GM21619 (cell line): ENCODE measurements around the gene S1PR3.

Experiments used
- ATAC-seq: cut with Tn5 transposase; IDR thresholded peaks from one replicate; pipeline ENCODE4 v1.9.1; 2021; ENCODE audit not compliant: unreplicated experiment

S1PR3 gene

DNA sequence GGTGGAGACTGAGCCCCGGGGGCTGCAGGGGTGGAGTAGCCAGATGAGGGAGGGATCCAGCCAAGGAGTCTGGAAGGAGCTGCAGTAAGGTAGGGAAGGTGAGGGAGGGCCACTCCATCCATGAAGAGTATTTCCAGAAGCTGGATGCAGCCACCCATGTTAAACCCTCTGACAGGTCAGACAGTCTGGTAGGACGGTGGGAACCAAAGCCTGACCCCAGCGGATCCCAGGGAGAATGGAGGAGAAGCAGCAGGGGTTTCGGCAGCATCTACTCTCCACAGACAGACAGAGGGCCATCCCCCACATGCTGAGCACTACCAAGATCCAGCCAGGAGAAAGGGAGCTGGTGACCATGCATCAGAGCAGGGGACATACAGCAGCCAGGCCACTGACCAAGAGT, 22.5 kb upstream of the S1PR3 start:
- ATAC-seq = no peak

GRCh38 chr9:88969646-88970373, 21.5 kb upstream of the S1PR3 start:
- ATAC-seq = no peak

- no peak for ATAC-seq
These were observed 19.9 kb upstream of the S1PR3 start for GRCh38 chr9:88971131-88971960.

DNA sequence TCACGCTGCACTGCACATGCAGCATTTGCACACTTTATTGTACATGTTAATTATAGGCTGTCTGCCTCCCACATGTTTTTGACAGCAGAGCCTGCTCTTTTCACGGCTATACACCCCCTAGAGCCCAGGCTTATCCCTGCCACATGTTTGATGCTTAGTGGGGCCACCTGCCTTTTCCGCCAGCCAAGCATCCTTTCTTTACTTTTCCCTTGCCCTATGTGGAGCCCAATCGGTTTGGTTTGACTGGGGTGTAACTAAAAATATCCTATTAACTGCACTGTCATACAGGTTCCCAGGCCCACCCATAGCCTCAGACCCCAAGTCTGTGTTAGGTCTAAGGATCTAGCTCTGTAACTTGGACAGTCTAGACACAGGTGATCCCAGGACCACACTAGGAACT, 18.9 kb upstream of the S1PR3 start:
- ATAC-seq = no peak

- ATAC-seq = no peak
These were observed 17.8 kb upstream of the S1PR3 start for GRCh38 chr9:88973281-88974045.

DNA sequence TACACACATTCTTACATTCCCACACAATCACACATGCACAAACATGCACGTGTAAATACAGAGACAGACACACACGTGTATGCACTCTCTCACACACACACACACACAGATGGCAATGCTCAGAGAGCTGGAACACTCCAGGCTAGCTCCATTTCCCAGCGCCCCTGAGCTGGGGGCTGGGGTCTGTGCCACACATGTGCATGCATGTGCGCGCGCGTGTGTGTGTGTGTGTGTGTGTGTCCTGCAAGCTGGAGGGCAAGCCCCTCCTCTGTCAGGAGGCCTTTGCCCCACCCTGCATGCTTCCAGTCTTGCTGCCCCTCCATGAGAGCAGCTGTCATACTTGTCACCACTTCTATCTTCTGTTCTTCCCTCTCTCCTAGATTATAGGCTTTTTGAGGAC, 16.6 kb upstream of the S1PR3 start:
- ATAC-seq = no peak

DNA sequence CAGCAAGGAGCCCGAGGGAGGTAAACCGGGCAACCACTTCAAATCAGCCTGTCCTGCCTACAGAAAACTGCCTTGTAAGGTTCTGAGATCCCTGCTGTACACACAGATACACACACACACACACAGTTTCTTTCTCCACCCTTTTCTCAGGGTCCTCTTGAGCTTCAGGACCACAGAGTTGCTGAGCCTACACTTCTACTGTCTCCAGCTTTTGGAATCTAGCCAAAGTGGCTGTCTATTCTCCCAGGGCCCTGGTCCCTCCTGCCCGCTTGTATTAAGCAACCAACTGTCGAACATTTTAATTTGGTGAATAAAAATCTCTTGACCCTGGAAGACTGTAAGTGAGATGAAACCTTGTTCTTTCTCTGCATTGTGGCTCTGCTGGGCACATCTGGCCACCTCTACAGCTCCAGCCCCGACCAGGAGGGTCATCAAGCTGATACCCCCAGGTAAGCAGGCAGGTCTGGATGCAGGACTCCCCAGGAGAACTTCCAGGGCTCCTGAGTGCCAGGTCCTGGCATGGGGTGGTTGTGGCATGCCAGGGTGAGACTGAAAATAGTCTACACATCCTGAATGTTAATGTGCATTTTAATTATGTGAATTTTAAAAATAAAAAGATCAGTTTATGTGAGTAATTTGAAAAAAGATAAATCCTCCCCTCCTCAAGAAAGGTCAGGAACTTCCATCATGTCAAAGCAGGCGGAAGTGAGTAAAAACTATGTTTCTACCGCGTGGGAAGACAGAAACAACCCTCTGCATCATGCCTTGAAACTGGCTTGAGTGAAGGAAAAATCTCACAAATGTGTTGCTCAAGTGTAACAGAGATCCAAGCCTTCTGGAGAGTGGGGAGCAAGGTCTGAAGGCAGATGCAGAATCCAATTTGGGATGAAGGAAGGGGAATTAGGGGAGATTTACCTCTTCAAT, 15.0 kb upstream of the S1PR3 start:
- ATAC-seq = no peak

- ATAC-seq = no peak
These were observed 14.4 kb upstream of the S1PR3 start for GRCh38 chr9:88976890-88977257.

- no peak for ATAC-seq
These were observed 13.2 kb upstream of the S1PR3 start for GRCh38 chr9:88978034-88978433.

DNA sequence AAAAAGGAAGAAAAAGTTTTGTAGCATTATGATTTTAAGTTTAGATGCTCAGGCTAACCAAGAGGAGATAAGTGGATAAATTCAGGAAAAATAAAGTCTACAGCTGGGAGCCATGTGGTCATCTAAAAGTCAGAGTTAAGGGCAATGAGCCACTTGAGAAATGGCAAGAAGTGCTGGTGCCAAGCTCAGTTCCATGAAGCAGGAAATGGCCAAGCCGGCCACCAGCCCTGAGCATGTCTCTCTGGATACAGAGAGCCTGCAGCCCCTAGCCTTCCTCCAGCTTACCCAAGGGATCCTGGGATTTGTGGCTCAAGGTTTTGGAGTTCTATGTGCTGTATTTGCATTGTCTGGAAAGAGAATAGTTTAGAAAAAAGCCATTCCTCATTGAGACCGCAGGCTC, 12.2 kb upstream of the S1PR3 start:
- no peak for ATAC-seq

DNA sequence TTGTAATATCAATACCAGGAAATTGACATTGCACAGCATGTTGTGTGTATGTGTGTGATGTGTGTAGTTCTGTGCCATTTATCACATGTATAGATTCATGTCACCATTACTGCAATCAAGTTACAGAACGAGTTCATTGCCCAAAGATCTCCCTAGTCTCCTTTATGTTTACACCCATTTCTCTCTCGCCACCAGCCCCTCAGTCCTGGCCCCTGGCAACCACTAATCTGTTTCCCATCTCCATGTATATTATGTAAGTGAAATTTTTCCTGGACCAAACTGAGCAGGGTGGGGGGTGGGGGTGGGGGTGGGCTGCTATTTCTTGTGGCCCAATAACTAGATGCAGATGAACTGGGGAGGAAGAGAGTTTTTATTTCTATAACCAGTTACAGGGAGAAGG, 11.5 kb upstream of the S1PR3 start:
- no peak for ATAC-seq

GRCh38 chr9:88980740-88981203, 10.5 kb upstream of the S1PR3 start:
- no peak for ATAC-seq

GRCh38 chr9:88983865-88984542, 7.3 kb upstream of the S1PR3 start:
- ATAC-seq = no peak

DNA sequence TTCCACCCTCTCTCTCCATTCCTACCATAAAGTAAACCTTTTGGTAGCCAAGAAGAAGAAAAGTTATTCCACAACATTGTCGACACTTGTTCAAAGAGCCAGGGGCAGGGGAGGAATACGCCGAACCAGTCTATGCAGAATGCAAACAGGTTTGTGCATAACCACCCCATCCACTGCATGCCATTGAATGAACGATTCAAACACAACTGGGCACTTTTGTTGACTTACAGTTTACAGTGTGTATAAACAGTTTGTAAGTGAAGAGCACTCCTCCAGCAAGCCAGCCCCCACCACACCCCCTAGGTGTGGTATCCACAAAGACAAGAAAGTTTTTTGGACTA, 6.8 kb upstream of the S1PR3 start:
- no peak for ATAC-seq

- no peak for ATAC-seq
These were observed 5.7 kb upstream of the S1PR3 start for GRCh38 chr9:88985616-88986015.

- ATAC-seq = no peak
These were observed 4.5 kb upstream of the S1PR3 start for GRCh38 chr9:88986776-88987175.

- ATAC-seq = no peak
These were observed 3.6 kb upstream of the S1PR3 start for GRCh38 chr9:88987661-88988060.

- peak; percentile 71 for ATAC-seq
These were observed 2.2 kb upstream of the S1PR3 start for GRCh38 chr9:88988796-88989641.

DNA sequence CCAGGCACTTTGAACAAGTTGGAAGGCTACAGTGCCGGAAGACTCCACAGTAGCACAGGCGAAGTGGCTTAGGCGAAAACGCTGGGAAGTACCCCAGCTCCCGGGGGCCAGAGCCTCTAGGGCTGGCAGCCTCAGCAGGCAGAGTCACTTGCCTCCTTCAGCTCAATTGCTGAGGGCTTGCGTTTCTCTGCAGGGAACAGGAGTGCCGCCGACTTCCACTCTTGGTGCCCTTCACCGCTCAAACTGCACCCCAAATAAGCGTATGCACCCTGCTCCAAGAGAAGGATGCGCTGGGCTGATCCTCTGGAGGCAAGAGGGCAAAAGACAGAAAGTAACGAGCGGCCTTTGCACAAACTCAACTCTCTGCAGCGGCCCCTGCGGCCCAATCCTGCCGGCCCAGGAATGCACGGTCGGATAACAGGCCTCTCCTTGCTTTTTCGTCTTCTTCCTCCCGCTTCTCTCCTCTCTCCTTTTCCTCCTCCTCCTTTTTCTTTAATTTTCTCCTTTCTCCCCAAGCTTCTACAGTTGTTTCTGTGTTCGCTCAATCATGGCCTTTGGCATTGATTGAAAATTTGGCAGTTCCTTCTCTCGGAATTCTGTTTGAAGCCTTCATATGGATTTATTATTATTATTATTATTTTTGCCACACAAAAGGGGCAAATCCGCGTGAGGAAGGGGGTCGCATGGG, 1.1 kb upstream of the S1PR3 start:
- ATAC-seq = no peak
